Endodermal cell (in vitro differentiated cells): ENCODE measurements around the gene KDM2A. TPM values are rescaled to one million over a fixed set of nuclear protein-coding genes. Genes with fewer than 3 reads are reported as not detected.

ENCODE experiments used
- DNase-seq: peaks from one replicate; pipeline ENCODE4 v3.0.0-alpha.2; 2017
- H3K27ac ChIP-seq: 2 replicates; pipeline ENCODE4 v1.5.1; 2013; ENCODE audit warnings: mild to moderate bottlenecking, low read depth, low read length, moderate library complexity
- H3K27me3 ChIP-seq: 2 replicates; pipeline ENCODE4 v1.6.1; 2013; ENCODE audit warnings: mild to moderate bottlenecking, low read length, moderate library complexity; ENCODE audit not compliant: insufficient read depth, control insufficient read depth, poor library complexity, severe bottlenecking
- H3K36me3 ChIP-seq: 2 replicates; pipeline ENCODE4 v1.7.0; 2013; ENCODE audit warnings: mild to moderate bottlenecking, low read length, moderate library complexity; ENCODE audit not compliant: control insufficient read depth, insufficient read depth
- H3K4me1 ChIP-seq: one replicate; pipeline ENCODE4 v1.7.0; 2013; ENCODE audit warnings: low read length; ENCODE audit not compliant: control insufficient read depth, insufficient read depth
- H3K4me3 ChIP-seq: 2 replicates; pipeline ENCODE4 v1.5.1; 2013; ENCODE audit warnings: mild to moderate bottlenecking, low read length, moderate library complexity
- H3K9ac ChIP-seq: 2 replicates; pipeline ENCODE4 v1.6.1; 2013; ENCODE audit warnings: mild to moderate bottlenecking, low read length, moderate library complexity; ENCODE audit not compliant: poor library complexity, severe bottlenecking; ENCODE audit errors: extremely low read depth
- H3K9me3 ChIP-seq: 2 replicates; pipeline ENCODE4 v1.6.1; 2013; ENCODE audit warnings: mild to moderate bottlenecking, low read length, moderate library complexity; ENCODE audit not compliant: control insufficient read depth
- H3K27ac Mint-ChIP-seq: 2 replicates; pipeline ENCODE4 v1.8.0; 2020; ENCODE audit warnings: mixed read lengths
- H3K27me3 Mint-ChIP-seq: 2 replicates; pipeline ENCODE4 v1.8.0; 2021; ENCODE audit warnings: mild to moderate bottlenecking, mixed read lengths; ENCODE audit not compliant: insufficient read depth
- H3K36me3 Mint-ChIP-seq: 2 replicates; pipeline ENCODE4 v1.8.0; 2020; ENCODE audit warnings: low read depth, mixed read lengths
- H3K4me1 Mint-ChIP-seq: 2 replicates; pipeline ENCODE4 v1.8.0; 2020; ENCODE audit warnings: mixed read lengths
- H3K4me3 Mint-ChIP-seq: 2 replicates; pipeline ENCODE4 v1.8.0; 2020; ENCODE audit warnings: mild to moderate bottlenecking, moderate library complexity, mixed read lengths
- H3K9me3 Mint-ChIP-seq: 2 replicates; pipeline ENCODE4 v1.8.0; 2020; ENCODE audit warnings: mild to moderate bottlenecking, mixed read lengths
- WGBS, 2 experiments: methylation state at CpG; one replicate each; pipeline versions ENCODE4 v1.1.5 to v1.1.7; 2013; ENCODE audit warnings: missing lambda C conversion rate in 2 of 2, mixed read lengths in 1 of 2; ENCODE audit not compliant: insufficient coverage in 1 of 2, insufficient read length in 1 of 2; 5-methylcytosine and 5-hydroxymethylcytosine counted together
- total RNA-seq, 2 donors: library from RNA; stranded (reverse); fragmentation: NEBNext Ultra II Directional in 1 of 2; extraction: Animal tissue kit (Norgen Biotek cat#: 25700) in 1 of 2; gene quantifications; 2 replicates in 1 of 2; 3 replicates in 1 of 2; pipeline ENCODE4 v1.2.1, GENCODE V29; 2021
- TF ChIP-seq, protein P1 (sequence below): fragments of 200-600 bp; sonication (generic); conservative IDR thresholded peaks from 2 replicates; pipeline ENCODE4 v1.5.0; 2021; ENCODE audit warnings: antibody characterized with exemption, mild to moderate bottlenecking

The KDM2A gene
- total RNA-seq, 2 donors from 2014 or later: 59.4 to 75.4 TPM

DNA sequence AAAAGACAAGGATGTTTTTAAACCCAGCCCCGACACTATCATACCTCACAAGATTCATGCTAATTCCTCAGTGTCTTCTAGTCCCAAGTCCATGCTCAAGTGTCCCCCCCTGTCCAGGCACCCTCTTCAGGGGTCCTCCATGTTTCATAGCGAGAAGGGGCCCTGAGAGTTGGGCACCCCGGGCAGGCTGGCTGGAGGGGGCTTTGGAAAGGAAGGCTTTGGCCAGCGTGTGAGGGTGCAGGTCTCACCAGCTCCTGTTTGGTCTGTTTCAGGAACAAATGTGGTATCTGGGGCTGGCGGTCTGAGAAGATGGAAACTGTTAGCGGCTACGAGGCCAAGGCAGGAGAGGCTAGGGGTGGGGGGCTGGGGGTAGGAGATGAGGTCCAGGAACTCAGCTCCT lies 179.7 kb downstream of the KDM2A start:
- TF ChIP-seq, protein P1, sequence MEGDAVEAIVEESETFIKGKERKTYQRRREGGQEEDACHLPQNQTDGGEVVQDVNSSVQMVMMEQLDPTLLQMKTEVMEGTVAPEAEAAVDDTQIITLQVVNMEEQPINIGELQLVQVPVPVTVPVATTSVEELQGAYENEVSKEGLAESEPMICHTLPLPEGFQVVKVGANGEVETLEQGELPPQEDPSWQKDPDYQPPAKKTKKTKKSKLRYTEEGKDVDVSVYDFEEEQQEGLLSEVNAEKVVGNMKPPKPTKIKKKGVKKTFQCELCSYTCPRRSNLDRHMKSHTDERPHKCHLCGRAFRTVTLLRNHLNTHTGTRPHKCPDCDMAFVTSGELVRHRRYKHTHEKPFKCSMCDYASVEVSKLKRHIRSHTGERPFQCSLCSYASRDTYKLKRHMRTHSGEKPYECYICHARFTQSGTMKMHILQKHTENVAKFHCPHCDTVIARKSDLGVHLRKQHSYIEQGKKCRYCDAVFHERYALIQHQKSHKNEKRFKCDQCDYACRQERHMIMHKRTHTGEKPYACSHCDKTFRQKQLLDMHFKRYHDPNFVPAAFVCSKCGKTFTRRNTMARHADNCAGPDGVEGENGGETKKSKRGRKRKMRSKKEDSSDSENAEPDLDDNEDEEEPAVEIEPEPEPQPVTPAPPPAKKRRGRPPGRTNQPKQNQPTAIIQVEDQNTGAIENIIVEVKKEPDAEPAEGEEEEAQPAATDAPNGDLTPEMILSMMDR: no peak
- 93 to 95% methylated on average over 4 to 7 of the region's 7 CpGs for WGBS, 2 experiments
- H3K27me3 Mint-ChIP-seq: no peaks in the 10 kb centered on the region

DNA sequence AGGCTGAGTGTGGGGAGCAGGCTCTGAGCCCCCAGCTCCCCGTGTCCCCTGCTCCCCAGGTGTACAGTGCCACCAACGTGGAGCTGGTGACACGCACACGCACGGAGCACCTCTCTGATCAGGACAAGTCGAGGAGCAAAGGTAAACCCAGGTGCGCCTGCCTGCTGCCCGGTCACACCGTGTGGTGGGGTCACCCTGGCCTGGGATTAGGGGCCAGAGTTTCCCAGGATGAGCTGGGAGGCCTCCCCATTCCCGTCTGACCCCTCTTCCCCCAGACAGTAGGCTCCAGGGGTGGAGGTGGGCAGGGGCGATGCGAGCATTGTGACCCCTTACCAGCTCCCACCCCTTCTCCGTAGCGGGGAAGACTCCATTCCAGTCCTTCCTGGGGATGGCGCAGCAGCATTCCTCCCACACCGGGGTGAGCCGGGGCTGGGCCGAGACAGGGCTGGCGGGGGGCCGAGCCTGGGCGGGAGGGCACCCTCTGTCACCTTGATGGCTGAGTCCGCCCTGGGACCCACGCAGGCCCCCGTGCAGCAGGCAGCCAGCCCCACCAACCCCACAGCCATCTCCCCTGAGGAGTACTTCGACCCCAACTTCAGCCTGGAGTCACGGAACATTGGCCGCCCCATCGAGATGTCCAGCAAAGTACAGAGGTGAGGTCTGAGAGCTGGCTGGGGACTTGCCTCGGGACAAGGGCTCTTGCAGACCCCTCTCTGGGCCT lies 180.6 kb downstream of the KDM2A start:
- DNase-seq: no peak
- H3K36me3 Mint-ChIP-seq: peaks cover 53% of the 10 kb centered on the region
- Histone ChIP-seq H3K27me3 (no peaks in the 10 kb centered on the region), H3K4me1 (no peaks in the 10 kb centered on the region), H3K36me3 (peaks cover 42% of the 10 kb centered on the region), H3K27ac (no peak overlapping the region), H3K9ac (no peak overlapping the region), H3K9me3 (peaks cover 26% of the 10 kb centered on the region), H3K4me3 (no peak overlapping the region)
- 94 to 95% methylated on average over 14 to 29 of the region's 29 CpGs for WGBS, 2 experiments
- peaks cover 22% of the 10 kb centered on the region for H3K9me3 Mint-ChIP-seq
- TF ChIP-seq, protein P1: no peak
- H3K27ac Mint-ChIP-seq: no peak overlapping the region
- peaks cover under 1% of the 10 kb centered on the region for H3K27me3 Mint-ChIP-seq
- no peak overlapping the region for H3K4me3 Mint-ChIP-seq
- peaks cover 9% of the 10 kb centered on the region for H3K4me1 Mint-ChIP-seq

More for the DNA sequence above, 179.7 kb downstream of the KDM2A start:
- Mint-ChIP-seq H3K27ac (peak overlapping the region; percentile 16), H3K4me3 (no peak overlapping the region), H3K9me3 (peaks cover 25% of the 10 kb centered on the region), H3K4me1 (peaks cover 8% of the 10 kb centered on the region), H3K36me3 (peaks cover 60% of the 10 kb centered on the region)
- peaks cover 34% of the 10 kb centered on the region for H3K9me3 ChIP-seq
- no peak overlapping the region for H3K9ac ChIP-seq
- peaks cover 51% of the 10 kb centered on the region for H3K36me3 ChIP-seq
- H3K4me1 ChIP-seq: no peaks in the 10 kb centered on the region
- H3K27me3 ChIP-seq: no peaks in the 10 kb centered on the region
- no peak for DNase-seq
- H3K27ac ChIP-seq: no peak overlapping the region
- no peak overlapping the region for H3K4me3 ChIP-seq

DNA sequence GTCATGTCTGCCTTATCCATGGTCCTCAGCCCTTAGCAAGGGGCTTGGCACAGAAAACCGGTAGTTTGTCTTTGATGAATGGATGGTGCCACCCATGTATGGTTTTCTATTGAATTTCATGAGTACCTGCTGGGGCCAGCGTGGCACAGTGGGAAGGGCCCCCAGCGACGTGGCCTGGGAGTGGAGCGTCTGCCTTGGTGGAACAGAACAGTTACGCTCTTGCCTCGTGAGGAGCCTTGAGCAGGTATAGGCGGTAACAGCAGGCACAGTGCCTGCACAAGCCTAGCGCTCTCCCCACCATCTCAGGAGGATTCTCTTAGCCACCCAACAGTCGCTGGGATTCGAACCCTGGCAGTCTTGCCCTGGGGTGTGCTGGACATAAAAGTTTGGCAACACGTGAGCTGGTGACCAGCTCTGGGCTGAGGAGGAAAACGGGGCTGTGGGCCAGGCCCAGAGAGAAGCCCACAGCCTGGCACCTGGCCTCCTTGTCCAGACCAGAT lies 181.2 kb downstream of the KDM2A start:
- TF ChIP-seq, protein P1: no peak
- no peak overlapping the region for H3K4me3 Mint-ChIP-seq
- H3K36me3 ChIP-seq: peaks cover 36% of the 10 kb centered on the region

More for the DNA sequence above, 181.2 kb downstream of the KDM2A start:
- H3K9ac ChIP-seq: no peak overlapping the region
- H3K4me1 Mint-ChIP-seq: peaks cover 11% of the 10 kb centered on the region
- H3K27me3 ChIP-seq: no peaks in the 10 kb centered on the region
- DNase-seq: no peak
- 95 to 96% methylated on average over 13 of the region's 13 CpGs for WGBS, 2 experiments
- peaks cover 17% of the 10 kb centered on the region for H3K9me3 Mint-ChIP-seq
- H3K9me3 ChIP-seq: peaks cover 19% of the 10 kb centered on the region
- no peak overlapping the region for H3K27ac ChIP-seq
- no peak overlapping the region for H3K4me3 ChIP-seq
- no peaks in the 10 kb centered on the region for H3K4me1 ChIP-seq
- H3K27ac Mint-ChIP-seq: no peak overlapping the region
- H3K27me3 Mint-ChIP-seq: peaks cover 2% of the 10 kb centered on the region
- peaks cover 50% of the 10 kb centered on the region for H3K36me3 Mint-ChIP-seq
